A549 (cell line): Measurements from ENCODE around the gene OR3A2.
"Not testable (repeated sequence)": the region's sequence is repeated elsewhere in the genome, so short reads cannot be mapped to it uniquely, and the experiment has no call there.

Experiments
- BCL3 ChIP-seq: fragments of >200 bp; sonication (Bioruptor Twin); formaldehyde crosslinking; IDR thresholded peaks from 3 replicates; pipeline ENCODE4 v1.6.1; 2016
- BHLHE40 ChIP-seq: IDR thresholded peaks from 2 replicates; pipeline ENCODE4 v1.6.1; 2012; ENCODE audit warnings: low read depth, low read length, inconsistent platforms
- CEBPB ChIP-seq, 2 experiments: fragments of >200 bp in 1 of 2; sonication (Bioruptor Twin) in 1 of 2; formaldehyde crosslinking in 1 of 2; IDR thresholded peaks; 2 replicates each; pipeline ENCODE4 v1.6.1; 2012 to 2016
- CHD4 ChIP-seq: fragments of 200-600 bp; sonication (generic); IDR thresholded peaks from 2 replicates; pipeline ENCODE4 v1.6.1; 2016; ENCODE audit warnings: antibody characterized with exemption, mild to moderate bottlenecking, borderline replicate concordance
- CTCF ChIP-seq: fragments of >200 bp; sonication (Bioruptor Twin); formaldehyde crosslinking; IDR thresholded peaks from 3 replicates; pipeline ENCODE4 v1.5.1; 2016
- HDAC2 ChIP-seq: fragments of 200-600 bp; sonication (generic); IDR thresholded peaks from 2 replicates; pipeline ENCODE4 v1.6.1; 2016
- JUN ChIP-seq, 2 experiments: fragments of >200 bp; sonication (Bioruptor Twin); formaldehyde crosslinking; IDR thresholded peaks; 2 replicates in 1 of 2; 3 replicates in 1 of 2; pipeline ENCODE4 v1.6.1; 2016 to 2017
- MYC ChIP-seq: IDR thresholded peaks from 2 replicates; pipeline ENCODE4 v1.6.1; 2012; ENCODE audit warnings: mild to moderate bottlenecking, inconsistent platforms, low read length, improper control_type of control experiment, borderline replicate concordance
- PHF8 ChIP-seq: fragments of 200-600 bp; sonication (generic); IDR thresholded peaks from 2 replicates; pipeline ENCODE4 v1.6.1; 2016; ENCODE audit warnings: low read depth, mild to moderate bottlenecking, antibody characterized with exemption, moderate library complexity, borderline replicate concordance
- POLR2A ChIP-seq: IDR thresholded peaks from 2 replicates; pipeline ENCODE4 v1.6.1; 2012; ENCODE audit warnings: mild to moderate bottlenecking, low read length
- RCOR1 ChIP-seq: fragments of 150-350 bp; IDR thresholded peaks from 2 replicates; pipeline ENCODE4 v1.6.1; 2014; ENCODE audit warnings: antibody characterized with exemption, low read length, low read depth
- SMC3 ChIP-seq: fragments of >200 bp; sonication (Bioruptor Twin); formaldehyde crosslinking; IDR thresholded peaks from 3 replicates; pipeline ENCODE4 v1.6.1; 2018; ENCODE audit warnings: inconsistent platforms
- SREBF2 ChIP-seq: fragments of 450-650 bp; IDR thresholded peaks from 2 replicates; pipeline ENCODE4 v1.6.1; 2014; ENCODE audit warnings: mild to moderate bottlenecking, moderate library complexity

- TF ChIP-seq MYC; SREBF2; CTCF; CHD4; BCL3; SMC3; CEBPB (IDR thresholded peaks at IDR 0.05); HDAC2; JUN (IDR thresholded peaks at IDR 0.05); BHLHE40; PHF8; RCOR1; POLR2A: not testable (repeated sequence)
Observed at GRCh38 chr17:3249013-3249412, 137.1 kb downstream of the OR3A2 start.
